K562 (cell line): Measurements from ENCODE around the gene SULT1C4.

Experiments
- CTCF ChIP-seq, 3 experiments: IDR thresholded peaks in 2 of 3; conservative IDR thresholded peaks in 1 of 3; 2 replicates each; pipeline ENCODE4 v1.5.1; 2011 to 2012; ENCODE audit warnings: low read length in 3 of 3, mild to moderate bottlenecking in 3 of 3, control low read depth in 2 of 3, improper control_type of control experiment in 1 of 3, inconsistent platforms in 1 of 3, low read depth in 1 of 3, mixed read lengths in 1 of 3, moderate library complexity in 1 of 3; ENCODE audit not compliant: insufficient read depth in 2 of 3
- KLF16 ChIP-seq: IDR thresholded peaks from 2 replicates; pipeline ENCODE4 v1.6.1; 2016; ENCODE audit warnings: antibody characterized with exemption
- PHF21A ChIP-seq: fragments of 450-650 bp; IDR thresholded peaks from 2 replicates; pipeline ENCODE4 v1.6.1; 2017; ENCODE audit warnings: low read depth, borderline replicate concordance
- PKNOX1 ChIP-seq: fragments of 450-650 bp; IDR thresholded peaks from 2 replicates; pipeline ENCODE4 v1.6.1; 2016
- POLR2AphosphoS5 ChIP-seq: IDR thresholded peaks from 2 replicates; pipeline ENCODE4 v1.6.1; 2011; ENCODE audit warnings: mild to moderate bottlenecking, low read depth, low read length, moderate library complexity; ENCODE audit not compliant: control insufficient read depth, insufficient read depth
- RB1 ChIP-seq: fragments of 450-650 bp; IDR thresholded peaks from 2 replicates; pipeline ENCODE4 v1.6.1; 2017; ENCODE audit warnings: low read depth, mild to moderate bottlenecking
- RNF2 ChIP-seq: sonication (generic); IDR thresholded peaks from 2 replicates; pipeline ENCODE4 v1.6.1; 2016
- TFAP4 ChIP-seq: sonication (generic); formaldehyde crosslinking; IDR thresholded peaks from 2 replicates; pipeline ENCODE4 v1.8.0; 2022; ENCODE audit warnings: missing genetic modification reagents, mild to moderate bottlenecking, moderate library complexity, borderline replicate concordance
- ZNF780A ChIP-seq: fragments of 250-450 bp; sonication (Bioruptor Pico); IDR thresholded peaks from 2 replicates; pipeline ENCODE4 v1.5.0; 2021; ENCODE audit warnings: mild to moderate bottlenecking

- TF ChIP-seq POLR2AphosphoS5 (no peak), RNF2 (no peak), RB1 (no peak), TFAP4 (CRISPR knock-in tag) (no peak), PHF21A (no peak), PKNOX1 (no peak), CTCF (IDR thresholded peaks at IDR 0.05 in 2 of 3, conservative IDR thresholded peaks at IDR 0.05 in 1 of 3; ENCODE audit: insufficient read depth in 2 of 3, low read depth in 1 of 3, low read length in 3 of 3) (peak in 1 of 3 experiments; percentile 22; a peak in 2 of 6 replicates), ZNF780A (no peak), KLF16 (no peak)
Measured at GRCh38 chr2:108383146-108383830, 5.5 kb downstream of the SULT1C4 start.
